Measurements from ENCODE around the gene ALCAM. TPM values are rescaled to one million over a fixed set of nuclear protein-coding genes. Genes with fewer than 3 reads are reported as not detected.

ALCAM gene
- total RNA-seq, 1 experiment from 2014 or later = 32.3 TPM

DNA sequence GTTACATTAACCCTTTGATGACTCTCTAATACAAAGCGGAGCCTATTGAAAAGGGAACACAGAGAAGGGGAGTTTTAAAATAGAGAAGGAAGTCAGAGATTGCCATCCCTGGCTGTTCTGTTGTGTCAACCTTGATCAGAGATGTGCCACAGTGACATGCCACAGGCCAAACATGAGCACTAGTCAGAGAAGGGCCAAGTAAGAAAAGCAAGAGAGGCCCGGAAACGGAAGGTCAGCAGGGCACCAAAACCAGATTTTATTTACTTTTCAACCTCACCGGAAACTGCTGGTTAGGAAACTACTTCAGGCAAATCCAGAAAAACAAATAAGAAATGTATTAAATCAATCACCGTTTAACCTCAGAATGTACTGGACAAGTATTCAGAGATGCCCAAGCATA is 171.8 kb downstream of the ALCAM start:
- ChIA-PET POLR2A (no interaction called here), CTCF (no interaction called here)
- intact Hi-C loops (cut with micrococcal nuclease; ENCODE audit: unreplicated experiment) = no loop called here
- in situ Hi-C loops (cut with HindIII; ENCODE audit: low pct_unique_long_range_greater_than_20kb, low sequenced_read_pairs) = no loop called here
- Histone ChIP-seq H3K27me3 (ENCODE audit: control insufficient read depth, insufficient read depth, low read length) (no peaks in the 10 kb centered on the region), H3K27ac (ENCODE audit: low read length) (no peak overlapping the region), H3K36me3 (ENCODE audit: control insufficient read depth, insufficient read depth, low read length) (no peaks in the 10 kb centered on the region), H3K9me3 (ENCODE audit: control insufficient read depth, insufficient read depth, low read depth, low read length) (no peaks in the 10 kb centered on the region), H3K4me1 (ENCODE audit: control insufficient read depth, insufficient read depth, low read length) (no peaks in the 10 kb centered on the region), H3K4me3 (ENCODE audit: low read depth in 2 of 2, low read length in 2 of 2) (no peak overlapping the region)
- BruUV-seq (replicated peaks) = no TSS peak
- no peak for ATAC-seq
- no peak for DNase-seq (ENCODE audit: low read depth, low spot score)
- TF ChIP-seq POLR2AphosphoS5 (IDR thresholded peaks at IDR 0.05; ENCODE audit: low read depth, low read length) = no peak
- TF ChIP-seq REST (IDR thresholded peaks at IDR 0.05; ENCODE audit: insufficient read depth in 1 of 2, low read depth in 2 of 2, low read length in 1 of 2) = no peak
- TF ChIP-seq TCF7L2 (IDR thresholded peaks at IDR 0.05; ENCODE audit: low read depth, low read length) = no peak
- TF ChIP-seq, protein P1, sequence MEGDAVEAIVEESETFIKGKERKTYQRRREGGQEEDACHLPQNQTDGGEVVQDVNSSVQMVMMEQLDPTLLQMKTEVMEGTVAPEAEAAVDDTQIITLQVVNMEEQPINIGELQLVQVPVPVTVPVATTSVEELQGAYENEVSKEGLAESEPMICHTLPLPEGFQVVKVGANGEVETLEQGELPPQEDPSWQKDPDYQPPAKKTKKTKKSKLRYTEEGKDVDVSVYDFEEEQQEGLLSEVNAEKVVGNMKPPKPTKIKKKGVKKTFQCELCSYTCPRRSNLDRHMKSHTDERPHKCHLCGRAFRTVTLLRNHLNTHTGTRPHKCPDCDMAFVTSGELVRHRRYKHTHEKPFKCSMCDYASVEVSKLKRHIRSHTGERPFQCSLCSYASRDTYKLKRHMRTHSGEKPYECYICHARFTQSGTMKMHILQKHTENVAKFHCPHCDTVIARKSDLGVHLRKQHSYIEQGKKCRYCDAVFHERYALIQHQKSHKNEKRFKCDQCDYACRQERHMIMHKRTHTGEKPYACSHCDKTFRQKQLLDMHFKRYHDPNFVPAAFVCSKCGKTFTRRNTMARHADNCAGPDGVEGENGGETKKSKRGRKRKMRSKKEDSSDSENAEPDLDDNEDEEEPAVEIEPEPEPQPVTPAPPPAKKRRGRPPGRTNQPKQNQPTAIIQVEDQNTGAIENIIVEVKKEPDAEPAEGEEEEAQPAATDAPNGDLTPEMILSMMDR (IDR thresholded peaks at IDR 0.05) = no peak
- TF ChIP-seq SIN3A (IDR thresholded peaks at IDR 0.05; ENCODE audit: borderline replicate concordance, insufficient read depth, low read depth, low read length) = no peak

DNA sequence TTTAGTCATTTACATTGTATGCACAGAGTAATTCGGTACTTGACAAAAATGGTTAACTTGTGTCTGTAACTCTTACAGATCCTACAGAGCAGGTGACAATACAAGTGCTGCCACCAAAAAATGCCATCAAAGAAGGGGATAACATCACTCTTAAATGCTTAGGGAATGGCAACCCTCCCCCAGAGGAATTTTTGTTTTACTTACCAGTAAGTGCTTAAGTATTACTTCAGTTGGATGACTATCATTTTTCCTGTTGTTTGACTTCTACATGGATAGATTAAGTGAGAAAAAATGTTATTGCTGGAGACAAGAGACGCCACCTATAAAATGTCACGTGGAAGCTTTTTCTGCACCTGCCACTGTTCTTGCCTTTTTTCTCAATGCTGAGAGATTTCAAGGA is 173.2 kb downstream of the ALCAM start:
- in situ Hi-C loops (cut with HindIII; ENCODE audit: low pct_unique_long_range_greater_than_20kb, low sequenced_read_pairs) (no loop called here), intact Hi-C loops (cut with micrococcal nuclease; ENCODE audit: unreplicated experiment) (no loop called here)
- CTCF ChIA-PET = no interaction called here
- H3K27ac ChIP-seq (ENCODE audit: low read length) = no peak overlapping the region
- H3K4me3 ChIP-seq (ENCODE audit: low read depth in 2 of 2, low read length in 2 of 2) = no peak overlapping the region
- H3K4me1 ChIP-seq (ENCODE audit: control insufficient read depth, insufficient read depth, low read length) = no peaks in the 10 kb centered on the region
- no peak for ATAC-seq
- H3K36me3 ChIP-seq (ENCODE audit: control insufficient read depth, insufficient read depth, low read length) = no peaks in the 10 kb centered on the region
- H3K27me3 ChIP-seq (ENCODE audit: control insufficient read depth, insufficient read depth, low read length) = no peaks in the 10 kb centered on the region
- no peaks in the 10 kb centered on the region for H3K9me3 ChIP-seq (ENCODE audit: control insufficient read depth, insufficient read depth, low read depth, low read length)
- no TSS peak for BruUV-seq (replicated peaks)
- DNase-seq (ENCODE audit: low read depth, low spot score) = no peak
- TF ChIP-seq POLR2AphosphoS5 (IDR thresholded peaks at IDR 0.05; ENCODE audit: low read depth, low read length) (no peak), TCF7L2 (IDR thresholded peaks at IDR 0.05; ENCODE audit: low read depth, low read length) (no peak)
- POLR2A ChIA-PET = no interaction called here

DNA sequence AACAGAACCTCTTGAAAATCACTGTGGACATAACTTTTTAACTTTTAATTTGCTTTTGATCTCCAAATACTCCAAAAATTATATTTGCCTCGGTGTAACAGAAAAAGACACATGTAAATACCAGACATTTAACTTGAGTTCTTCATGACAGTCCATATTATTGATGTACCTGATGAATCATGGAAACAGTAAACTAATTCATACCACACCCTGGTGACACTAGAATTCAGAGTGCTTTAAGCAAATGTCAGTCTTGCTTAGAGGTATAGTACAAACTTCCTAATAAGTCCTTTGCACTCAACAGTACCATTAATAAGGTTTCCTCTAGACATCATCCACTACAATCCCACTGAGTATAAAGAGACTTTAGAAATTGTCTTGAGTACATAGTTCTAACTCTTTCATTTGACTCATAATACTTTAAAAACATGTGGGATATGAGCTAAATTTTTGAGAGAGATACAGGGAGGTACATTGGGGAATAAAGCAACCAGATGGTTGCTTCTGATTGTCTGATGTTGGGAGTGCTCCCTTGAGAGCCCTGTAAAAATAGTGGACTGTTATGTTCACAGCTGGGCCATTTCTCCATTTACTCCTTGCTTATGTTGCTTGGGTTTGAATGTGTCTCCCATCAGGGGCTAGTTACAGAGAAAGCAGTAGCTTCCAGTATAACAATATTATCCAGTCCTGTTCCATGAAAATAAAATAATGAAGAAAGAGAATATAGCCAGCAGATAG is 175.7 kb downstream of the ALCAM start:
- Histone ChIP-seq H3K4me1 (ENCODE audit: control insufficient read depth, insufficient read depth, low read length) (no peaks in the 10 kb centered on the region), H3K36me3 (ENCODE audit: control insufficient read depth, insufficient read depth, low read length) (no peaks in the 10 kb centered on the region), H3K27ac (ENCODE audit: low read length) (no peak overlapping the region), H3K4me3 (ENCODE audit: low read depth in 2 of 2, low read length in 2 of 2) (no peak overlapping the region), H3K9me3 (ENCODE audit: control insufficient read depth, insufficient read depth, low read depth, low read length) (no peaks in the 10 kb centered on the region), H3K27me3 (ENCODE audit: control insufficient read depth, insufficient read depth, low read length) (no peaks in the 10 kb centered on the region)
- no TSS peak for BruUV-seq (replicated peaks)
- TF ChIP-seq POLR2AphosphoS5 (IDR thresholded peaks at IDR 0.05; ENCODE audit: low read depth, low read length) (no peak), SIN3A (IDR thresholded peaks at IDR 0.05; ENCODE audit: borderline replicate concordance, insufficient read depth, low read depth, low read length) (no peak), REST (IDR thresholded peaks at IDR 0.05; ENCODE audit: insufficient read depth in 1 of 2, low read depth in 2 of 2, low read length in 1 of 2) (no peak), TCF7L2 (IDR thresholded peaks at IDR 0.05; ENCODE audit: low read depth, low read length) (no peak)
- TF ChIP-seq, protein P1 (IDR thresholded peaks at IDR 0.05) = no peak
- POLR2A ChIA-PET = no interaction called here
- DNase-seq (ENCODE audit: low read depth, low spot score) (no peak), ATAC-seq (no peak)
- intact Hi-C loops (cut with micrococcal nuclease; ENCODE audit: unreplicated experiment) = no loop called here
- in situ Hi-C loops (cut with HindIII; ENCODE audit: low pct_unique_long_range_greater_than_20kb, low sequenced_read_pairs) = no loop called here
- CTCF ChIA-PET = no interaction called here

Measured in Panc1 (cell line).